GM21825 (cell line): Measurements from ENCODE around the gene GINS1.
"Not testable (repeated sequence)": the region's sequence is repeated elsewhere in the genome, so short reads cannot be mapped to it uniquely, and the experiment has no call there.

Experiments
- ATAC-seq: cut with Tn5 transposase; IDR thresholded peaks from one replicate; pipeline ENCODE4 v1.9.1; 2021; ENCODE audit warnings: mild to moderate bottlenecking, moderate library complexity; ENCODE audit not compliant: unreplicated experiment

Gene GINS1

GRCh38 chr20:25473297-25473696 lies 65.8 kb downstream of the GINS1 start:
- not testable (repeated sequence) for ATAC-seq

- ATAC-seq: no peak
Observed at GRCh38 chr20:25476106-25477013, 68.9 kb downstream of the GINS1 start.

DNA sequence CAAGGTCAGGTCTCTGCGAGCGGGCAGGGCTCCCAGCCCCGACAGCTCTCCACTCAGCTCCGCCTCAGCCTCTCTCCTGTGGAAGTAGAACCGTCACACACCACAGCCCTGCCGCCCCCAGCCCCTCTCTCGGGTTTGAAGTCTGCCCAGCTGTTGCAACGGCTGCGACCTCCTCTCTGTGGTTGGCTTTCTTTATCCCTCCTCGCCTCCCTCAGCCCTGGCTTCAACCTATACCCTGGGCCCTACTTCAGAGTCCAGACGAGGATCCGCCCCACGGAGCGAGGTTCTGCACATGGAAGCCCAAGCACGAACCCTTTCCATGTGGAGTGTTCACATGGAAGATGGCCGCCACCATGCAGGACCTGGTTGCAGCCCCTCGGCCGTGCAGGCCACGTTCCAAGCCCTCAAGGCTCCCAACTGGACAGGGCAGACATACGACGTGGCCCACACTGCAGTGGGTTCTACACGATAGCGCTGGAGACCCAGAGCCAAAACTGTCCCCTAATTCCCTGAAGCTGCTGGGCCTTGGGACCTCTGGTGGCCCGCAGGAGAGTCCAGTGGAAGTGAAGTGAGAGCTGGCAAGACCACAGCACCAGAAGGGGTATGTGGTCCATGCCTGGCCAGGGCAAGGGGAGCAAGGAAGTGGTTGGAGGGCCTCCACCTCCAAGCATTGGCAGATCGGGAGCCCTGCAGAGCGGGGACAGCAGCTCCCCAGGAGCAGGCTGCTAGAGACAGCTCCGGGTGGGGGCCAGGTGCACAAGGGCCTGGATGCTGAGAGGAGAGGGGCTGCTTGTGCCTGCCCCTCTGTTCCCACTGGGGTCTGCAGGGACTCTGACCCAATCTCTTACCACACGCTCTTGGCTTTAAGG lies 69.8 kb downstream of the GINS1 start:
- no peak for ATAC-seq

GRCh38 chr20:25478889-25479568 lies 71.6 kb downstream of the GINS1 start:
- no peak for ATAC-seq

GRCh38 chr20:25479638-25480037 lies 72.2 kb downstream of the GINS1 start:
- no peak for ATAC-seq

DNA sequence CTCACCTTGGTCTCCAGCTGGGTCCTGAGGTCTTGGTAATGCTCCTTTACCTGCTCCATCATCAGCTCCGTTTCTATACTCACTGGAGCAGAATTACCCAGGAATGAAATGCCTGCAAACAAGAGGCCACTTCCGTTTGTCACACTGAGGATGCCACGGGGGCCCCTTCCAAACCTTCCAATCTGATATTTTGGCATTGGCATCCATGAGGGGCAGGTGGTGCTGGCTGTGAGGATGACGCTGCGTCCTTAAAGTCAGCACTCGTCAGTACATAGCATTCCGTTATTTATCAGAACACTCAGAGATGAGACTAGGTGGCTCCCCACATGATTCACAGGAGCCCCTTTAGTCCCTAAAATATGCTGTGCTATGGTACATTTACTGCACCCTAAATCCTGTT lies 72.7 kb downstream of the GINS1 start:
- no peak for ATAC-seq

- no peak for ATAC-seq
Observed at GRCh38 chr20:25480797-25481196, 73.3 kb downstream of the GINS1 start.

DNA sequence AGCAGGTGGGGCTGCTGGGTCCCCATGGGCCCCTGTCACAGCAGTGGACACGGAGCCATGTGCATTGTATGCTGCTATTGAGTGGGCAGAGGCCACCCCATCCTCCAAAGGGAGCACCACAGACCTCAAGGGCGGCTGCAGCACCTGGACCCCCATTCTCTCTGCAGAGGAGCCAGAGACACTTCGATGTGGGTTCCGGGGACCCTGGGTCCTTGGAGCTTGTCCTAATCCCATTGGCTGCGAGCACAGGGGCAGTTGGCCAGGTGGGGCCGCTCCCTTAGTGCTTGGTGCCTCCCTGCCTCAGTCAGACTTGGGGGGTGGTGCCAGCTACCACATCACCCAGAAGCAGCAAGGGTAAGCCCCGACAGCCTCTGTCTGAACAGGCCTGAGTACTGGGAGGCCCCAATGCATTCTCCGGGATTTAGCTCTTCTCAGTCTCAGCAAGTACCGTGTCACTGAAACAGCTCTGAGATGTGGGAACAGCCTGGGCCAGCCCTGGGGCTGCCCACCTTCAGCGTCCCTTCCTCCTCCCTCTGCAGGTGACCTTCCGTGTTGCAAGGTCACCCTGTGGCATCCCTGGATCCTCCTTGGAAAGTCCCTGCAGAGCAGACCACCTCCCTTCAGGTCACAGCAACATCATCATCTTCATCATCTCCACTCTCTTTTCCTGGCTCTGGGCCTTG lies 73.9 kb downstream of the GINS1 start:
- ATAC-seq: no peak

DNA sequence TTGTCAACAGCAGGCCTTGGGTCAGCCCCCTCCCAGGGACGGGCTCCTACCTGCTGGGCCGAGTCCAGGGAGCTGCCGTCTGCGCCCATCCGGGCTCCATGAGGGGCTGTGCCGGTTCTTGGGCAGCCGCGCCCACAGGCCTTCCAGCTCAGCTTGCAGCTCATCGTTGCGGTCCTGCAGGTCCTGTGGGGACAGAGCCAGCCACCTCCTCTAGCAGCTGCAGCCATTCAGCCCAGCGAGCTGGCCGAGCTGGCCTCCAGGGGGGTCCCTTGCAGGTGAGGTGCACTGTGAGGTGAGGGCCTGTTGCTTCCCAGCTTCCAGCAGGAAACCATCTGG lies 74.4 kb downstream of the GINS1 start:
- no peak for ATAC-seq

- no peak for ATAC-seq
Observed at GRCh38 chr20:25483431-25484132, 76.1 kb downstream of the GINS1 start.

DNA sequence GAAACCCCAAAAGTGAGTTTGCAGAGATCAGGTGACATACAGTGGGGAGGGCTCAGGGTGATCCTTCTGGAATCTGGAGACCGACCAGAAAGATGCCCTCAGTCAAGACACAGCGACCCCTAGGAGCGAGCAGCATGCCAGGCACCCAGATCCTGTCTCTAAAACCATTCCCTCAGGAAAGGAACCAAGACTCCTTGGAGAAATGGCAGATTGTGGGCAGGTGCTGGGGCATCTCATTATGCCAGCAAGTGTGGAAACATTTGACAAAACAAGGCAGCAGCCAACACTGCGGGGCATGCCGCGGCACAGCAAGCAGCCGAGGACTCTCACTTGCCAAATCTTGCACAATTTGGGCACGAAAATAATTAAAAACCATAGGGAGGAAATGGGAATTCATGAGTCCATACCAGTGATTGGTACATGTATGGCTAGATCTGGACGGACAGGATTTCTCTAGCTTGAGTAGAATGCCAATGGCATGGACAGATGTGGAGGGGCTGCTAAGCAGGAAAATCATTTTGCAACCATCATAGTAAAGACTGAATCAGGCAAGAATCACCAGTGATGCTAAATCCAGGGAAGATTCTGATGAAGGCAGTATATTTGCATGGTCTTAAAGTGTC lies 76.9 kb downstream of the GINS1 start:
- ATAC-seq: no peak

DNA sequence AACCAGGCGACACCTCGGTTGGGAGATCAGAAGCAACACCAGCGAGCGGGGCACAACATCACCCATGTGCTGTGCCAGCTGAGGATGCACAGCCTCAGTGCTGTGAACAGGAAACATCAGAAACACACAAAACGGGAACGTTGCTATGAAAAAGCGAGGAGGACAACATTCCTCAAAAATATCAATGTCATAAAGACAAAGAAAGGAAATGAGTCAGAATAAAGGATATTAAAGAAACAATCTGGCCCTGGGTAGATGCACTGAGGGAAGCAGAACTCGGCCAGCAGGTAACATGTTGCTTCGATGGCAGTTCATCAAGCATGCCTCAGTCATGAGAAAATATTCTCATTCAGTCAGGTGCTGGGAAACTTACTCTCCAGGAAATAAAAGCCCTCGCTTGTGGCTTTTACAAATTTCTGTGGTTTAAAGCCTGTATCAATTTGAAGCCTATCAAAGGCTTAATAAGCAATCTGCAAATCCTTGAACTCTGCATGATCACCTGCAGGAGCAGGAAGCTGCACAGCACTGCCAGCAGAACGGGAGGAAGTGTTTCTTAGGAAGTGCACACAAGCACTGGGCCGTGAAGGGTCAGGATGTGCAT lies 77.5 kb downstream of the GINS1 start:
- ATAC-seq: no peak

GRCh38 chr20:25485872-25486271 lies 78.4 kb downstream of the GINS1 start:
- no peak for ATAC-seq

GRCh38 chr20:25486377-25486776 lies 78.9 kb downstream of the GINS1 start:
- no peak for ATAC-seq

GRCh38 chr20:25487306-25487705 lies 79.8 kb downstream of the GINS1 start:
- ATAC-seq: no peak

- ATAC-seq: no peak
Observed at GRCh38 chr20:25487975-25488374, 80.5 kb downstream of the GINS1 start.

DNA sequence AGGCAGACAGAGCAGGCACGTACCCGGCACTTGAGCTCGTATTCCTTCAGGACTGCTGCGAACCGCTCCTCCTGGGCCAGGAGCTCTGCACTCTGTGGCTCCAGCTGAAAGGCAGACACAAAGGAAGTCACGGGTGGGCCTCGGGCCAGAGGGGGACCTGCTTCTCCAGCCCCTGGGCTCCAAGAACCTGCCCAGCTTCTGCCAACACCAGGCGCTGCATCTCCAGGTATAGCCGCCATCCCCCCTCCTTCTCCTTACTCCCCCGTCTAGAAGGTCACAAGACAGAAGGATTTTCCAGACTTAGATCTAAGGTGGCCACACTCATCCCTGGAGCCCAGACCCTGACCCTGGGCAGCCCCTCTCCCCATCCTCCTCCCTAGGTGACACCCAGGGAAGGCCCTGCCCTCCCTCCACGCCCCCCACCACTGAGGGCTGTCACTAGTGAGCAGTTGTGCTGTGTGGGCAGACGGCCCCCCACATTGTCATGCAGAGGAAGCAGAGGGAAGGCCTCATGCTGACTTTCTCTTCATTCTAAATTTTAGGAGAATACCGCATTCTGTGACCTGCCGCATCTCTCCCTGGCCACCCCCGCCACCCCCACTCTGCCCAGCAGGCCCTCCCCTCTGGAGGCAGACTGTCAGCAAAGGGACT lies 81.9 kb downstream of the GINS1 start:
- ATAC-seq: no peak

GRCh38 chr20:25490656-25491445 lies 83.4 kb downstream of the GINS1 start:
- no peak for ATAC-seq
